HepG2 (cell line): ENCODE measurements around the gene HYPK. TPM values are rescaled to one million over a fixed set of nuclear protein-coding genes. Genes with fewer than 3 reads are reported as not detected.

Experiments
- AHR ChIP-seq: IDR thresholded peaks from 2 replicates; pipeline ENCODE4 v1.6.1; 2018; ENCODE audit warnings: missing genetic modification reagents, missing compliant biosample characterization
- ATF3 ChIP-seq: sonication (generic); formaldehyde crosslinking; IDR thresholded peaks from 2 replicates; pipeline ENCODE4 v1.4.0; 2020; ENCODE audit warnings: missing genetic modification reagents
- HOXA5 ChIP-seq: sonication (generic); formaldehyde crosslinking; IDR thresholded peaks from 2 replicates; pipeline ENCODE4 v1.4.0; 2020; ENCODE audit warnings: missing genetic modification reagents
- HOXA9 ChIP-seq: sonication (generic); formaldehyde crosslinking; IDR thresholded peaks from 2 replicates; pipeline ENCODE4 v1.8.1; 2022; ENCODE audit warnings: missing genetic modification reagents, mild to moderate bottlenecking, moderate library complexity, borderline replicate concordance
- NFE2L1 ChIP-seq: sonication (generic); formaldehyde crosslinking; IDR thresholded peaks from 2 replicates; pipeline ENCODE4 v1.4.0; 2020; ENCODE audit warnings: missing genetic modification reagents, mild to moderate bottlenecking, borderline replicate concordance
- PCBP1 ChIP-seq: fragments of 200-400 bp; formaldehyde crosslinking; IDR thresholded peaks from 2 replicates; pipeline ENCODE4 v1.6.1; 2017; ENCODE audit warnings: mild to moderate bottlenecking, low read depth, low read length, borderline replicate concordance
- RFX3 ChIP-seq: IDR thresholded peaks from 2 replicates; pipeline ENCODE4 v1.6.1; 2016; ENCODE audit warnings: missing biosample characterization, missing genetic modification reagents
- SMAD9 ChIP-seq: sonication (generic); formaldehyde crosslinking; IDR thresholded peaks from 2 replicates; pipeline ENCODE4 v1.5.1; 2020; ENCODE audit warnings: mild to moderate bottlenecking, missing genetic modification reagents
- TFDP1 ChIP-seq: IDR thresholded peaks from 2 replicates; pipeline ENCODE4 v1.6.1; 2016; ENCODE audit warnings: missing compliant biosample characterization, missing genetic modification reagents, borderline replicate concordance
- ZFP1 ChIP-seq: IDR thresholded peaks from 2 replicates; pipeline ENCODE4 v1.6.1; 2016
- ZHX2 ChIP-seq, 2 experiments: sonication (generic) in 1 of 2; formaldehyde crosslinking in 1 of 2; IDR thresholded peaks; 2 replicates each; pipeline versions ENCODE4 v1.6.1 to v1.9.0; 2014 to 2022; ENCODE audit warnings: antibody characterized with exemption in 1 of 2, borderline replicate concordance in 1 of 2, inconsistent platforms in 1 of 2, low read depth in 1 of 2, missing genetic modification reagents in 1 of 2
- ZNF10 ChIP-seq: sonication (generic); formaldehyde crosslinking; IDR thresholded peaks from 2 replicates; pipeline ENCODE4 v1.4.0; 2020; ENCODE audit warnings: mild to moderate bottlenecking, low read depth, missing genetic modification reagents, borderline replicate concordance
- ZNF17 ChIP-seq: sonication (generic); formaldehyde crosslinking; IDR thresholded peaks from 2 replicates; pipeline ENCODE4 v1.5.0; 2020; ENCODE audit warnings: mild to moderate bottlenecking, missing genetic modification reagents
- ZNF572 ChIP-seq: sonication (generic); formaldehyde crosslinking; IDR thresholded peaks from 2 replicates; pipeline ENCODE4 v1.5.1; 2020; ENCODE audit warnings: mild to moderate bottlenecking, missing genetic modification reagents
- ZNF619 ChIP-seq: sonication (generic); formaldehyde crosslinking; IDR thresholded peaks from 2 replicates; pipeline ENCODE4 v1.4.0; 2020; ENCODE audit warnings: mild to moderate bottlenecking, missing genetic modification reagents
- polyA plus RNA-seq, 8 experiments: library from polyadenylated mRNA; depleted of rRNA in 3 of 8; stranded (reverse) in 7 of 8; unstranded in 1 of 8; fragments of >200 nt; fragmentation: Illumina TruSeq in 4 of 8; extraction: Trizol in 4 of 8; gene quantifications; 2 replicates each; pipeline versions ENCODE4 v1.2.1 to v1.2.3, GENCODE V29; 2011 to 2016; ENCODE audit warnings: low read depth in 4 of 8, missing spikeins in 1 of 8, mixed read lengths in 1 of 8; ENCODE audit not compliant: insufficient read depth in 1 of 8
- total RNA-seq, 5 experiments: library from RNA; depleted of rRNA; stranded (reverse); fragments of >200 nt; fragmentation: Illumina TruSeq; extraction: Trizol; gene quantifications; 2 replicates each; pipeline ENCODE4 v1.2.3, GENCODE V29; 2016; ENCODE audit warnings: low read depth in 1 of 5
- TF ChIP-seq, protein P1 (sequence below): sonication (generic); formaldehyde crosslinking; IDR thresholded peaks from 2 replicates; pipeline ENCODE4 v1.4.0; 2020; ENCODE audit warnings: missing genetic modification reagents
- TF ChIP-seq, protein P2 (sequence below): sonication (generic); formaldehyde crosslinking; IDR thresholded peaks from 2 replicates; pipeline ENCODE4 v1.5.0; 2020; ENCODE audit warnings: missing genetic modification reagents

The HYPK gene
- total and polyA plus RNA-seq, 2 of the 13 experiments (the other 11 are each of a cell fraction or from before 2014, with no cell fraction given), result 13.5 to 16.5 TPM

GRCh38 chr15:43777267-43777914, 23.0 kb upstream of the HYPK start (continued):
- TF ChIP-seq ZHX2 (IDR thresholded peaks at IDR 0.05; ENCODE audit: low read depth) (no peak), ZHX2 (CRISPR knock-in tag; IDR thresholded peaks at IDR 0.05; ENCODE audit: borderline replicate concordance) (no peak), ATF3 (no peak), ZNF619 (no peak), ZNF10 (CRISPR knock-in tag) (no peak), AHR (CRISPR knock-in tag) (0 out of 2 replicates have a peak, but pooled peaks have one; percentile 49), NFE2L1 (CRISPR knock-in tag) (no peak), TFDP1 (CRISPR knock-in tag) (peak; percentile 73; the same call in 1 of the 2 replicates), PCBP1 (no peak), ZFP1 (CRISPR knock-in tag) (no peak), ZNF17 (CRISPR knock-in tag) (no peak), RFX3 (CRISPR knock-in tag) (no peak), HOXA5 (CRISPR knock-in tag) (no peak), SMAD9 (CRISPR knock-in tag) (peak; percentile 88; the same call in 1 of the 2 replicates), HOXA9 (CRISPR knock-in tag) (no peak), ZNF572 (0 out of 2 replicates have a peak, but pooled peaks have one; percentile 28)
- TF ChIP-seq, protein P1, sequence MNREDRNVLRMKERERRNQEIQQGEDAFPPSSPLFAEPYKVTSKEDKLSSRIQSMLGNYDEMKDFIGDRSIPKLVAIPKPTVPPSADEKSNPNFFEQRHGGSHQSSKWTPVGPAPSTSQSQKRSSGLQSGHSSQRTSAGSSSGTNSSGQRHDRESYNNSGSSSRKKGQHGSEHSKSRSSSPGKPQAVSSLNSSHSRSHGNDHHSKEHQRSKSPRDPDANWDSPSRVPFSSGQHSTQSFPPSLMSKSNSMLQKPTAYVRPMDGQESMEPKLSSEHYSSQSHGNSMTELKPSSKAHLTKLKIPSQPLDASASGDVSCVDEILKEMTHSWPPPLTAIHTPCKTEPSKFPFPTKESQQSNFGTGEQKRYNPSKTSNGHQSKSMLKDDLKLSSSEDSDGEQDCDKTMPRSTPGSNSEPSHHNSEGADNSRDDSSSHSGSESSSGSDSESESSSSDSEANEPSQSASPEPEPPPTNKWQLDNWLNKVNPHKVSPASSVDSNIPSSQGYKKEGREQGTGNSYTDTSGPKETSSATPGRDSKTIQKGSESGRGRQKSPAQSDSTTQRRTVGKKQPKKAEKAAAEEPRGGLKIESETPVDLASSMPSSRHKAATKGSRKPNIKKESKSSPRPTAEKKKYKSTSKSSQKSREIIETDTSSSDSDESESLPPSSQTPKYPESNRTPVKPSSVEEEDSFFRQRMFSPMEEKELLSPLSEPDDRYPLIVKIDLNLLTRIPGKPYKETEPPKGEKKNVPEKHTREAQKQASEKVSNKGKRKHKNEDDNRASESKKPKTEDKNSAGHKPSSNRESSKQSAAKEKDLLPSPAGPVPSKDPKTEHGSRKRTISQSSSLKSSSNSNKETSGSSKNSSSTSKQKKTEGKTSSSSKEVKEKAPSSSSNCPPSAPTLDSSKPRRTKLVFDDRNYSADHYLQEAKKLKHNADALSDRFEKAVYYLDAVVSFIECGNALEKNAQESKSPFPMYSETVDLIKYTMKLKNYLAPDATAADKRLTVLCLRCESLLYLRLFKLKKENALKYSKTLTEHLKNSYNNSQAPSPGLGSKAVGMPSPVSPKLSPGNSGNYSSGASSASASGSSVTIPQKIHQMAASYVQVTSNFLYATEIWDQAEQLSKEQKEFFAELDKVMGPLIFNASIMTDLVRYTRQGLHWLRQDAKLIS (CRISPR knock-in tag), result no peak
- TF ChIP-seq, protein P2, sequence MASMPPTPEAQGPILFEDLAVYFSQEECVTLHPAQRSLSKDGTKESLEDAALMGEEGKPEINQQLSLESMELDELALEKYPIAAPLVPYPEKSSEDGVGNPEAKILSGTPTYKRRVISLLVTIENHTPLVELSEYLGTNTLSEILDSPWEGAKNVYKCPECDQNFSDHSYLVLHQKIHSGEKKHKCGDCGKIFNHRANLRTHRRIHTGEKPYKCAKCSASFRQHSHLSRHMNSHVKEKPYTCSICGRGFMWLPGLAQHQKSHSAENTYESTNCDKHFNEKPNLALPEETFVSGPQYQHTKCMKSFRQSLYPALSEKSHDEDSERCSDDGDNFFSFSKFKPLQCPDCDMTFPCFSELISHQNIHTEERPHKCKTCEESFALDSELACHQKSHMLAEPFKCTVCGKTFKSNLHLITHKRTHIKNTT, result no peak
